Endothelial cell of umbilical vein (primary cell): ENCODE results near the gene RASGRP4. TPM values are rescaled to one million over a fixed set of nuclear protein-coding genes. Genes with fewer than 3 reads are reported as not detected.

Experiments used
- BruUV-seq: library from RNA; stranded (reverse); fragments of 400-500 nt; replicated peaks from 2 replicates; lab custom pipeline; 2021; lab: Mats Ljungman, UMichigan
- CTCF ChIA-PET: fragments of 300-600, 350-600 bp; sonication (Branson Sonifier 250); formaldehyde crosslinking; loops from one replicate; lab custom pipeline; 2021; ENCODE audit warnings: antibody characterized with exemption, inconsistent platforms; lab: Charles Lee
- POLR2A ChIA-PET: fragments of 300-600, 350-600 bp; sonication (Branson Sonifier 250); formaldehyde crosslinking; loops from one replicate; lab custom pipeline; 2021; ENCODE audit warnings: antibody characterized with exemption, inconsistent platforms; lab: Charles Lee
- DNase-seq: peaks from one replicate; pipeline ENCODE4 v3.0.0-alpha.2; 2011; ENCODE audit warnings: low read depth, low spot score
- FAIRE-seq: peaks from 2 replicates; lab custom pipeline; 2011; peaks lifted over from hg19 to GRCh38; lab: Jason Lieb, UNC
- H2AFZ ChIP-seq: 2 replicates; pipeline ENCODE4 v1.6.0; 2012; ENCODE audit warnings: low read depth, low read length, control low read depth, inconsistent platforms
- H3K27ac ChIP-seq: 2 replicates; pipeline ENCODE4 v1.5.1; 2011; ENCODE audit warnings: low read depth, mild to moderate bottlenecking, control low read depth, low read length, moderate library complexity; ENCODE audit not compliant: insufficient read depth
- H3K27me3 ChIP-seq, 2 experiments: 2 replicates each; pipeline versions ENCODE4 v1.6.0 to v1.6.1; 2011; ENCODE audit warnings: low read length in 2 of 2, mixed read lengths in 1 of 2; ENCODE audit not compliant: control insufficient read depth in 2 of 2, insufficient read depth in 2 of 2
- H3K36me3 ChIP-seq, 2 experiments: 2 replicates in 1 of 2; 3 replicates in 1 of 2; pipeline ENCODE4 v1.5.1; 2011; ENCODE audit warnings: low read length in 2 of 2, mild to moderate bottlenecking in 1 of 2, moderate library complexity in 1 of 2; ENCODE audit not compliant: control insufficient read depth in 2 of 2, insufficient read depth in 2 of 2; ENCODE audit errors: extremely low read depth in 1 of 2
- H3K4me1 ChIP-seq: 3 replicates; pipeline ENCODE4 v1.5.1; 2011; ENCODE audit warnings: mild to moderate bottlenecking, low read length; ENCODE audit not compliant: control insufficient read depth, insufficient read depth; ENCODE audit errors: extremely low read depth
- H3K4me2 ChIP-seq: 2 replicates; pipeline ENCODE4 v1.6.1; 2011; ENCODE audit warnings: low read length, control low read depth, mixed read lengths; ENCODE audit not compliant: insufficient read depth
- H3K4me3 ChIP-seq, 3 experiments: fragments of 200-600 bp in 1 of 3; sonication (generic), shearing (Covaris generic) in 1 of 3; replicated peaks in 1 of 3; 2 replicates each; pipeline ENCODE4 v1.5.1; 2011 to 2016; ENCODE audit warnings: control low read depth in 3 of 3, low read length in 3 of 3, mild to moderate bottlenecking in 2 of 3, inconsistent platforms in 1 of 3, low read depth in 1 of 3, moderate library complexity in 1 of 3; ENCODE audit not compliant: insufficient read depth in 1 of 3
- H3K79me2 ChIP-seq: 2 replicates; pipeline ENCODE4 v1.6.0; 2012; ENCODE audit warnings: low read length, inconsistent platforms; ENCODE audit not compliant: control insufficient read depth, insufficient read depth
- H3K9ac ChIP-seq: replicated peaks from 2 replicates; pipeline ENCODE3; 2011; ENCODE audit warnings: low read length, control low read depth; ENCODE audit not compliant: insufficient read depth; ENCODE audit errors: extremely low read depth
- H3K9me1 ChIP-seq: replicated peaks from 3 replicates; pipeline ENCODE4 v1.6.0; 2011; ENCODE audit warnings: mild to moderate bottlenecking, low read length; ENCODE audit not compliant: control insufficient read depth, insufficient read depth; ENCODE audit errors: extremely low read depth
- H3K9me3 ChIP-seq: replicated peaks from 2 replicates; pipeline ENCODE4 v1.5.1; 2012; ENCODE audit warnings: low read length, inconsistent platforms; ENCODE audit not compliant: control insufficient read depth, insufficient read depth
- H4K20me1 ChIP-seq: replicated peaks from 2 replicates; pipeline ENCODE3; 2011; ENCODE audit warnings: mild to moderate bottlenecking, low read length; ENCODE audit not compliant: control insufficient read depth, insufficient read depth; ENCODE audit errors: extremely low read depth
- EZH2 ChIP-seq: IDR thresholded peaks from 2 replicates; pipeline ENCODE4 v1.6.1; 2012; ENCODE audit warnings: borderline replicate concordance, low read depth, mild to moderate bottlenecking, moderate library complexity, low read length, inconsistent platforms; ENCODE audit not compliant: severe bottlenecking
- FOS ChIP-seq: IDR thresholded peaks from 2 replicates; pipeline ENCODE4 v1.6.1; 2011; ENCODE audit warnings: mild to moderate bottlenecking, low read length, moderate library complexity, borderline replicate concordance; ENCODE audit not compliant: insufficient read depth
- JUN ChIP-seq: IDR thresholded peaks from 2 replicates; pipeline ENCODE4 v1.6.1; 2011; ENCODE audit warnings: borderline replicate concordance, low read depth; ENCODE audit not compliant: insufficient read length, insufficient read depth
- MAX ChIP-seq: IDR thresholded peaks from 2 replicates; pipeline ENCODE4 v1.6.1; 2011; ENCODE audit not compliant: insufficient read depth, insufficient read length
- POLR2A ChIP-seq: IDR thresholded peaks from 2 replicates; pipeline ENCODE4 v1.6.1; 2012; ENCODE audit warnings: low read depth, mild to moderate bottlenecking, control low read depth, low read length
- POLR2AphosphoS5 ChIP-seq: IDR thresholded peaks from 2 replicates; pipeline ENCODE4 v1.6.1; 2012; ENCODE audit warnings: low read depth, mild to moderate bottlenecking, control low read depth, low read length, moderate library complexity; ENCODE audit not compliant: insufficient read depth
- dilution Hi-C: fragments of 300-500 bp; cut with MboI; formaldehyde crosslinking; loops from one replicate; pipeline ENCODE4 v1.15.0; 2019; ENCODE audit warnings: low sequenced_read_pairs; ENCODE audit not compliant: extremely low pct_ligation_motif_present
- intact Hi-C: fragments of 100-400 bp; cut with micrococcal nuclease; formaldehyde crosslinking; loops from one replicate; pipeline ENCODE4 v1.10.0; 2022
- polyA plus RNA-seq, 4 experiments: library from polyadenylated mRNA; depleted of rRNA in 3 of 4; stranded (reverse) in 3 of 4; unstranded in 1 of 4; fragments of >200 nt; gene quantifications; 2 replicates each; pipeline versions ENCODE4 v1.2.1 to v1.2.3, GENCODE V29; 2011 to 2012; ENCODE audit warnings: missing spikeins in 1 of 4
- total RNA-seq: library from RNA; stranded (reverse); gene quantifications from 2 replicates; pipeline ENCODE4 v1.2.3, GENCODE V29; 2021

The RASGRP4 gene
- total and polyA plus RNA-seq, 2 donors (not counting 3 experiments of a cell fraction or from before 2014, with no cell fraction given), result not detected

- Histone ChIP-seq H3K9ac (no peak overlapping the region), H3K27ac (no peak overlapping the region), H3K4me3 (peak overlapping the region in 1 of 3 experiments; percentile 78), H4K20me1 (no peaks in the 10 kb centered on the region), H3K79me2 (peaks cover 18% of the 10 kb centered on the region), H3K9me1 (no peaks in the 10 kb centered on the region), H3K36me3 (peaks cover 3 to 7% of the 10 kb centered on the region in 2 experiments), H3K27me3 (no peaks in the 10 kb centered on the region), H2AFZ (no peak overlapping the region), H3K4me2 (no peak overlapping the region), H3K9me3 (no peaks in the 10 kb centered on the region), H3K4me1 (peaks cover 13% of the 10 kb centered on the region)
- dilution Hi-C loops (no loop called here), intact Hi-C loops (loop anchor here (5.0 kb wide), 1 partner anchor 155 kb away; no protein-coding TSS in a partner anchor)
- CTCF ChIA-PET, result interaction anchor here (0.7 to 4.7 kb wide), 10 partner anchors 9 to 485 kb away, joined by 3 to 65 read pairs (median 4); partner anchors contain the start of genes CATSPERG, FAM98C and PSMD8
- TF ChIP-seq FOS (no peak), EZH2 (no peak), JUN (no peak), MAX (no peak), POLR2AphosphoS5 (peak; percentile 13), POLR2A (no peak)
- FAIRE-seq (no peak), DNase-seq (no peak)
- POLR2A ChIA-PET, result interaction anchor here (0.7 to 3.6 kb wide), 4 partner anchors 11 to 238 kb away, joined by 4 to 39 read pairs (median 10); partner anchors contain the start of genes FAM98C and PSMD8
- no TSS peak for BruUV-seq
These were observed 39.0 kb downstream of the RASGRP4 start for GRCh38 chr19:38386971-38387549.
